Activated B cell treated with CpG ODN at 0.5 μM for 24 hours (primary cell): Measurements from ENCODE around the gene VWA8. TPM values are rescaled to one million over a fixed set of nuclear protein-coding genes. Genes with fewer than 3 reads are reported as not detected.

Experiments used
- ATAC-seq: fragments of 200-7000 bp; cut with Tn5 transposase; one replicate; pipeline ENCODE4 v1.10.0; 2021; ENCODE audit warnings: low read depth, mild to moderate bottlenecking, moderate library complexity
- CTCF ChIA-PET: fragments of 350-600 bp; sonication (Branson Sonifier 250); formaldehyde crosslinking; loops from one replicate; lab custom pipeline; 2021; ENCODE audit warnings: antibody characterized with exemption; lab: Charles Lee
- POLR2A ChIA-PET: fragments of 350-600 bp; sonication (Branson Sonifier 250); formaldehyde crosslinking; loops from one replicate; lab custom pipeline; 2021; ENCODE audit warnings: antibody characterized with exemption; lab: Charles Lee
- DNase-seq: peaks from one replicate; pipeline ENCODE4 v3.0.0; 2022
- H3K27ac Mint-ChIP-seq: one replicate; pipeline ENCODE4 v1.8.0; 2020; ENCODE audit warnings: mixed read lengths
- H3K27me3 Mint-ChIP-seq: one replicate; pipeline ENCODE4 v1.8.0; 2021; ENCODE audit warnings: mixed read lengths
- H3K36me3 Mint-ChIP-seq: one replicate; pipeline ENCODE4 v1.8.0; 2021; ENCODE audit warnings: low read depth, mixed read lengths
- H3K4me1 Mint-ChIP-seq: one replicate; pipeline ENCODE4 v1.8.0; 2021; ENCODE audit warnings: mixed read lengths
- H3K4me3 Mint-ChIP-seq: one replicate; pipeline ENCODE4 v1.8.0; 2020; ENCODE audit warnings: mild to moderate bottlenecking, mixed read lengths
- H3K9me3 Mint-ChIP-seq: one replicate; pipeline ENCODE4 v1.8.0; 2020; ENCODE audit warnings: mixed read lengths
- CTCF ChIP-seq: fragments of 200-600 bp; IDR thresholded peaks from one replicate; pipeline ENCODE4 v1.8.0; 2022; ENCODE audit warnings: antibody characterized with exemption, mild to moderate bottlenecking
- intact Hi-C: fragments of 100-400 bp; cut with micrococcal nuclease; formaldehyde crosslinking; loops from one replicate; pipeline ENCODE4 v1.15.1; 2024
- total RNA-seq: library from RNA; stranded (reverse); gene quantifications from 2 replicates; pipeline ENCODE4 v1.2.3, GENCODE V29; 2022

Gene VWA8
- total RNA-seq, 1 donor from 2014 or later, result 21.7 TPM

- peaks cover 13% of the 10 kb centered on the region for H3K36me3 Mint-ChIP-seq
- no peaks in the 10 kb centered on the region for H3K9me3 Mint-ChIP-seq
- no peak for ATAC-seq
- H3K4me3 Mint-ChIP-seq, result no peak overlapping the region
- intact Hi-C loops, result no loop called here
- H3K27me3 Mint-ChIP-seq, result no peaks in the 10 kb centered on the region
- H3K27ac Mint-ChIP-seq, result no peak overlapping the region
- ChIA-PET POLR2A (no interaction called here), CTCF (no interaction called here)
- no peak for TF ChIP-seq CTCF
- DNase-seq, result no peak
- no peaks in the 10 kb centered on the region for H3K4me1 Mint-ChIP-seq
These were observed 195.1 kb downstream of the VWA8 start for GRCh38 chr13:41765813-41766212.

GRCh38 chr13:41765020-41765419 lies 195.9 kb downstream of the VWA8 start:
- Mint-ChIP-seq H3K4me3 (no peak overlapping the region), H3K4me1 (no peaks in the 10 kb centered on the region), H3K36me3 (peaks cover 17% of the 10 kb centered on the region), H3K9me3 (no peaks in the 10 kb centered on the region), H3K27ac (no peak overlapping the region), H3K27me3 (no peaks in the 10 kb centered on the region)
- ChIA-PET POLR2A (no interaction called here), CTCF (no interaction called here)
- DNase-seq (no peak), ATAC-seq (no peak)
- intact Hi-C loops, result no loop called here
- TF ChIP-seq CTCF, result no peak

GRCh38 chr13:41764558-41764957 lies 196.4 kb downstream of the VWA8 start:
- Mint-ChIP-seq H3K27me3 (no peaks in the 10 kb centered on the region), H3K36me3 (peaks cover 21% of the 10 kb centered on the region), H3K4me3 (no peak overlapping the region), H3K4me1 (no peaks in the 10 kb centered on the region), H3K9me3 (no peaks in the 10 kb centered on the region), H3K27ac (no peak overlapping the region)
- intact Hi-C loops, result no loop called here
- ChIA-PET POLR2A (no interaction called here), CTCF (no interaction called here)
- TF ChIP-seq CTCF, result no peak
- ATAC-seq (no peak), DNase-seq (no peak)

- no peak for DNase-seq
- Mint-ChIP-seq H3K4me1 (no peaks in the 10 kb centered on the region), H3K4me3 (no peak overlapping the region), H3K27ac (no peak overlapping the region), H3K36me3 (peaks cover 26% of the 10 kb centered on the region), H3K9me3 (no peaks in the 10 kb centered on the region), H3K27me3 (no peaks in the 10 kb centered on the region)
- no peak for ATAC-seq
- no peak for TF ChIP-seq CTCF
- ChIA-PET CTCF (interaction anchor here (0.6 kb wide), 1 partner anchor 262 kb away, joined by 3 read pairs; no protein-coding TSS in a partner anchor), POLR2A (no interaction called here)
- intact Hi-C loops, result no loop called here
These were observed 197.1 kb downstream of the VWA8 start for GRCh38 chr13:41763782-41764181.

GRCh38 chr13:41762796-41763195 lies 198.1 kb downstream of the VWA8 start:
- peaks cover 2% of the 10 kb centered on the region for H3K9me3 Mint-ChIP-seq
- no peaks in the 10 kb centered on the region for H3K4me1 Mint-ChIP-seq
- ATAC-seq (no peak), DNase-seq (no peak)
- no peaks in the 10 kb centered on the region for H3K27me3 Mint-ChIP-seq
- ChIA-PET CTCF (no interaction called here), POLR2A (no interaction called here)
- H3K27ac Mint-ChIP-seq, result no peak overlapping the region
- peaks cover 28% of the 10 kb centered on the region for H3K36me3 Mint-ChIP-seq
- TF ChIP-seq CTCF, result no peak
- intact Hi-C loops, result no loop called here
- no peak overlapping the region for H3K4me3 Mint-ChIP-seq
